HG03342 (cell line): Measurements from ENCODE around the gene DNAJC30.
"Not testable (repeated sequence)": the region's sequence is repeated elsewhere in the genome, so short reads cannot be mapped to it uniquely, and the experiment has no call there.

ENCODE experiments used
- ATAC-seq: cut with Tn5 transposase; IDR thresholded peaks from one replicate; pipeline ENCODE4 v1.9.1; 2021; ENCODE audit warnings: mild to moderate bottlenecking, moderate library complexity; ENCODE audit not compliant: unreplicated experiment

Gene DNAJC30

GRCh38 chr7:73683056-73683787, at the start of gene DNAJC30, which contains the start of gene BUD23:
DNAJC30 (minus strand) TSS chr7:73683453; CDS start chr7:73683423, 30 bp downstream.
BUD23 (plus strand) TSS chr7:73683597; CDS start chr7:73683626, 29 bp downstream.
- peak; percentile 82 for ATAC-seq

- no peak for ATAC-seq
Measured at GRCh38 chr7:73732397-73732796, 49.1 kb upstream of the DNAJC30 start.

- no peak for ATAC-seq
Measured at GRCh38 chr7:73730485-73730884, 47.2 kb upstream of the DNAJC30 start.

- ATAC-seq: no peak
Measured at GRCh38 chr7:73728551-73728950, 45.3 kb upstream of the DNAJC30 start.

- no peak for ATAC-seq
Measured at GRCh38 chr7:73727952-73728351, 44.7 kb upstream of the DNAJC30 start.

GRCh38 chr7:73726083-73726466, 42.8 kb upstream of the DNAJC30 start:
- no peak for ATAC-seq

- ATAC-seq: no peak
Measured at GRCh38 chr7:73723813-73724212, 40.6 kb upstream of the DNAJC30 start.

- ATAC-seq: no peak
Measured at GRCh38 chr7:73722785-73723184, 39.5 kb upstream of the DNAJC30 start.

- not testable (repeated sequence) for ATAC-seq
Measured at GRCh38 chr7:73722182-73722581, 38.9 kb upstream of the DNAJC30 start.

- ATAC-seq: no peak
Measured at GRCh38 chr7:73721377-73721817, 38.1 kb upstream of the DNAJC30 start.

- ATAC-seq: not testable (repeated sequence)
Measured at GRCh38 chr7:73720443-73720842, 37.2 kb upstream of the DNAJC30 start.

- ATAC-seq: no peak
Measured at GRCh38 chr7:73719806-73720169, 36.5 kb upstream of the DNAJC30 start.

- peak; percentile 70 for ATAC-seq
Measured at GRCh38 chr7:73718905-73719805, 35.9 kb upstream of the DNAJC30 start, which contains the start of gene STX1A. STX1A (minus strand) TSS chr7:73719669; CDS start chr7:73719631, 38 bp downstream.

GRCh38 chr7:73718438-73718881, 35.2 kb upstream of the DNAJC30 start:
- ATAC-seq: no peak

- no peak for ATAC-seq
Measured at GRCh38 chr7:73717991-73718405, 34.7 kb upstream of the DNAJC30 start.

GRCh38 chr7:73717025-73717807, 34.0 kb upstream of the DNAJC30 start:
- ATAC-seq: no peak

GRCh38 chr7:73716318-73716890, 33.2 kb upstream of the DNAJC30 start:
- no peak for ATAC-seq

- no peak for ATAC-seq
Measured at GRCh38 chr7:73715648-73716317, 32.5 kb upstream of the DNAJC30 start.

- not testable (repeated sequence) for ATAC-seq
Measured at GRCh38 chr7:73713319-73713718, 30.1 kb upstream of the DNAJC30 start.

GRCh38 chr7:73712773-73713172, 29.5 kb upstream of the DNAJC30 start:
- ATAC-seq: no peak
